Upper lobe of right lung (tissue), 1 donor: Measurements from ENCODE around the gene SEC24B. TPM values are rescaled to one million over a fixed set of nuclear protein-coding genes. Genes with fewer than 3 reads are reported as not detected.

Source experiments
- ATAC-seq: fragments of 200-7000 bp; cut with Tn5 transposase; one replicate; pipeline ENCODE4 v1.9.1; 2020; ENCODE audit warnings: mild to moderate bottlenecking, moderate library complexity
- DNase-seq: peaks from one replicate; pipeline ENCODE4 v3.0.0-alpha.2; 2020
- H3K27ac ChIP-seq: fragments of 200-600 bp; one replicate; pipeline ENCODE4 v1.8.0; 2022
- H3K27me3 ChIP-seq: fragments of 200-600 bp; one replicate; pipeline ENCODE4 v1.8.0; 2022; ENCODE audit warnings: mild to moderate bottlenecking
- H3K36me3 ChIP-seq: fragments of 200-600 bp; one replicate; pipeline ENCODE4 v1.8.0; 2022
- H3K4me1 ChIP-seq: fragments of 200-600 bp; one replicate; pipeline ENCODE4 v1.8.0; 2022
- H3K4me3 ChIP-seq: fragments of 200-600 bp; one replicate; pipeline ENCODE4 v1.8.0; 2022; ENCODE audit warnings: mild to moderate bottlenecking
- H3K9me3 ChIP-seq: fragments of 200-600 bp; one replicate; pipeline ENCODE4 v1.8.0; 2022
- intact Hi-C: fragments of 100-400 bp; cut with DNase I; formaldehyde crosslinking; loops from one replicate; pipeline ENCODE4 v1.11.0; 2022
- long read RNA-seq: library from polyadenylated mRNA; unstranded; transcript quantifications from one replicate; pipeline ENCODE4 v2.0.0, GENCODE V29; 2021
- total RNA-seq: library from RNA; stranded (reverse); fragmentation: NEBNext Ultra II Directional; extraction: Animal tissue kit (Norgen Biotek cat#: 25700); gene quantifications from one replicate; pipeline ENCODE4 v1.2.1, GENCODE V29; 2021
- TF ChIP-seq, protein P1 (sequence below): fragments of 200-600 bp; IDR thresholded peaks from one replicate; pipeline ENCODE4 v1.8.0; 2022; ENCODE audit warnings: antibody characterized with exemption
- donor health status: DM: no; HTN: yes; CAD: no; lungs with severe emphysema.

Gene SEC24B
- total RNA-seq = 34.6 TPM
- long read RNA-seq, full-length matches to known transcripts = 6 of 21 reads
- long read RNA-seq, partial matches to known transcripts = 11 of 21 reads
- long read RNA-seq, other reads (novel, unspliced or antisense) = 4 of 21 reads

DNA sequence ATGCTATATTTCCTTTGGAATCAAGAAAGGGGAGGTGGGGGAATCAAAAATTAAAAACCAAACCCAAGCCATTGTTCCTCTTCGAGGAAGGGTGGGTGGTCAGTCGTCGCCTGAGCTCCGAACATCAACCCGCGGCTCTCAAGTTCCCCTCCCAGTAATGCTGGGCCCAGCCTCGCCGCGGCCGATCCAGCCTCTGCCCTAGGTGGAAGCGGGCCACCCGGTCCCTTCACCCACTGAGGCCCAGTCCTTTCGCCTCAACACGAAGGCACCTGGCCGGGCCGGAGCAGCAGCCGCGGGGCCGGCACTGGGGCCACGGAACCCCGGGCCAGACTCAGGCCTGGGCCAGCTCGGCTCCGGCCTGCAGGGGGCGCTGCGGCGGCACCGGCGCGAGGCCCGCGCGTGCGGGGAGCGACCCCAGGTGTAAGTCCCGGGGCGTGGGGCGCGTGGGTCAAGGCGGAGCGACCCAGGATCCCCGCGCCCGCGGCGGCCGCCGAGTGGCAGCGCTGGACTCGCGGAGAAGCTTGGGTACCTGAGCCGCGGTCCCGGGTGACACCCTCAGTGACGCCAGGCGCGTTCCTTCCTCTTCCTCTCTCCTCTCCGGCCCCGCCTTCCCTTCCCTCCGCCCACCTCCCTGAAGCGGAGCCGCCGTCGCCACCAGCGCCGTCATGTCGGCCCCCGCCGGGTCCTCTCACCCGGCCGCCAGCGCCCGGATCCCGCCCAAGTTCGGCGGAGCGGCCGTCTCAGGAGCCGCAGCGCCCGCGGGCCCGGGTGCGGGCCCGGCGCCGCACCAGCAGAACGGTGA, at the start of gene SEC24B:
Gene SEC24B (plus strand): TSS at position 611 of the 802 bp plus-strand sequence. CDS start 55 bp downstream, at position 666.
- peaks cover 29% of the 10 kb centered on the region for H3K4me1 ChIP-seq
- H3K4me3 ChIP-seq = peak within 1 kb of the TSS; percentile 90
- intact Hi-C loops = no loop called here
- no peaks in the 10 kb centered on the region for H3K36me3 ChIP-seq
- H3K9me3 ChIP-seq = no peaks in the 10 kb centered on the region
- ATAC-seq (peak; percentile 96), DNase-seq (peak; percentile 97)
- TF ChIP-seq, protein P1, sequence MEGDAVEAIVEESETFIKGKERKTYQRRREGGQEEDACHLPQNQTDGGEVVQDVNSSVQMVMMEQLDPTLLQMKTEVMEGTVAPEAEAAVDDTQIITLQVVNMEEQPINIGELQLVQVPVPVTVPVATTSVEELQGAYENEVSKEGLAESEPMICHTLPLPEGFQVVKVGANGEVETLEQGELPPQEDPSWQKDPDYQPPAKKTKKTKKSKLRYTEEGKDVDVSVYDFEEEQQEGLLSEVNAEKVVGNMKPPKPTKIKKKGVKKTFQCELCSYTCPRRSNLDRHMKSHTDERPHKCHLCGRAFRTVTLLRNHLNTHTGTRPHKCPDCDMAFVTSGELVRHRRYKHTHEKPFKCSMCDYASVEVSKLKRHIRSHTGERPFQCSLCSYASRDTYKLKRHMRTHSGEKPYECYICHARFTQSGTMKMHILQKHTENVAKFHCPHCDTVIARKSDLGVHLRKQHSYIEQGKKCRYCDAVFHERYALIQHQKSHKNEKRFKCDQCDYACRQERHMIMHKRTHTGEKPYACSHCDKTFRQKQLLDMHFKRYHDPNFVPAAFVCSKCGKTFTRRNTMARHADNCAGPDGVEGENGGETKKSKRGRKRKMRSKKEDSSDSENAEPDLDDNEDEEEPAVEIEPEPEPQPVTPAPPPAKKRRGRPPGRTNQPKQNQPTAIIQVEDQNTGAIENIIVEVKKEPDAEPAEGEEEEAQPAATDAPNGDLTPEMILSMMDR = peak; percentile 83
- no peaks in the 10 kb centered on the region for H3K27me3 ChIP-seq
- H3K27ac ChIP-seq = peak within 1 kb of the TSS; percentile 96

GRCh38 chr4:109383823-109384222, 49.8 kb upstream of the SEC24B start:
- no peaks in the 10 kb centered on the region for H3K4me1 ChIP-seq
- H3K27me3 ChIP-seq = no peaks in the 10 kb centered on the region
- H3K36me3 ChIP-seq = no peaks in the 10 kb centered on the region
- intact Hi-C loops = no loop called here
- no peaks in the 10 kb centered on the region for H3K9me3 ChIP-seq
- peak; percentile 20 for ATAC-seq
- no peak overlapping the region for H3K27ac ChIP-seq
- TF ChIP-seq, protein P1 = no peak
- DNase-seq = no peak
- H3K4me3 ChIP-seq = no peak overlapping the region

DNA sequence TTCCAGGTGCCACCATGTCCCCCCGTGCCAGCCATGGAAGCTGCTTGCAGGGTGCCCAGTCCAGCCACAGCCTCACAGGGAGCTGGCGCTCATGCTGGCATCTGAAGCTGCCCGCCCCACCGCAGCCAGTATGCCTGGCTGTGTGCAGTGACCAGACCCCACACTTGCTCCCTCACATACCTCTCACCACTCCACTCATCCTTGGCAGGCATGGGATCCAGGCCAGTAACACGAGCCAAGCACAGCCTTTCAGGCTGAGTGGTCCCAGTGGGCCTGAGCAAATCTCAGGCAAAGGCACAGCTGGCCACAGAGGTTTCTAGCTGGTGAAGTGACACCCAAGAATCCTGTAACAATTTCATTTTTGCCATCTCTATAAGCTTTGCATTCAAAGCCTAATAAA, 48.4 kb upstream of the SEC24B start:
- Histone ChIP-seq H3K4me1 (no peaks in the 10 kb centered on the region), H3K4me3 (no peak overlapping the region), H3K36me3 (no peaks in the 10 kb centered on the region), H3K9me3 (no peaks in the 10 kb centered on the region), H3K27me3 (no peaks in the 10 kb centered on the region), H3K27ac (no peak overlapping the region)
- ATAC-seq (peak; percentile 33), DNase-seq (no peak)
- intact Hi-C loops = no loop called here
- TF ChIP-seq, protein P1 = no peak

GRCh38 chr4:109389369-109390114, 44.1 kb upstream of the SEC24B start:
- Histone ChIP-seq H3K4me3 (no peak overlapping the region), H3K4me1 (no peaks in the 10 kb centered on the region), H3K27ac (no peak overlapping the region), H3K9me3 (no peaks in the 10 kb centered on the region), H3K27me3 (no peaks in the 10 kb centered on the region), H3K36me3 (no peaks in the 10 kb centered on the region)
- DNase-seq = no peak
- intact Hi-C loops = no loop called here
- TF ChIP-seq, protein P1 = no peak
- ATAC-seq = no peak

DNA sequence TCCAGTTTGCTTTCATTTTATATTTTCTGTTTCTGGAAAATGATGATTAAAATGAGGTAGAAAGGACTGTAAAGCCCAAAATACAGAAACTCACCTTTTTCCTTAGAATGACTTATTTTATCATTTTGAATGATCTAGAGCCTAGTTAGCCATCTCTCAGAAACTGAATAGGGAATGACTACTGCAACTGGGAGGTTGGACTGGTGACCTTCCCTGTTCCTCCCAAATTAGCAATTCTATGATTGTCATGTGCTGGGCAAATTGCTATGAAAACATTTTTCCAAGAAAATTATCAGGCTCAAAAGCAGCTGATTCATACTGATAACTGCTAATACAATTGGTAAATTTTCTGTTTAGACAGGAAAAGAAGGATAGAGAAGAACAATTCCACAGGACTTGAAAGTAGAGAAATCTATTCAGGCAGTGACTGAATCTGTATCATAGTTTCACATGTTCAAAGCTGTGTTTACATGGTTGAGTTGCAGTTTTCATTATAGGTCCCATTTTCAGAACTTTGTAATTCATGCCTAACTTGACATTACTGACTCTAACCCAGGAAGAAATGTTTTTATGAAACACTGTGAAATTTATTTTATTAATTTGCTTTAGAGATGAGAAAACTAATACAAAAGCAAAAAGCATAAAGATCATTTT, 43.4 kb upstream of the SEC24B start:
- ATAC-seq (no peak), DNase-seq (no peak)
- Histone ChIP-seq H3K9me3 (no peaks in the 10 kb centered on the region), H3K36me3 (no peaks in the 10 kb centered on the region), H3K27ac (no peak overlapping the region), H3K4me1 (no peaks in the 10 kb centered on the region), H3K27me3 (no peaks in the 10 kb centered on the region), H3K4me3 (no peak overlapping the region)
- intact Hi-C loops = no loop called here
- TF ChIP-seq, protein P1 = no peak
